Neutrophil (primary cell): ENCODE results near the gene TERB2.
"Not testable (repeated sequence)": the region's sequence is repeated elsewhere in the genome, so short reads cannot be mapped to it uniquely, and the experiment has no call there.

ENCODE experiments used
- H3K27ac ChIP-seq: fragments of 200-600 bp; sonication (generic); 2 replicates; pipeline ENCODE4 v1.5.1; 2016; ENCODE audit warnings: mild to moderate bottlenecking, moderate library complexity
- H3K27me3 ChIP-seq: fragments of 200-600 bp; sonication (generic); 2 replicates; pipeline ENCODE4 v1.6.0; 2016; ENCODE audit warnings: mild to moderate bottlenecking
- H3K36me3 ChIP-seq: fragments of 200-600 bp; sonication (generic); 2 replicates; pipeline ENCODE4 v1.5.1; 2017
- H3K4me1 ChIP-seq, 2 experiments: fragments of 200-600 bp in 1 of 2; sonication (generic) in 1 of 2; 1 replicate in 1 of 2; 2 replicates in 1 of 2; pipeline versions ENCODE4 v1.5.1 to v1.6.1; 2013 to 2016; ENCODE audit warnings: low read depth in 1 of 2, low read length in 1 of 2, mild to moderate bottlenecking in 1 of 2, moderate library complexity in 1 of 2; ENCODE audit not compliant: control insufficient read depth in 1 of 2, insufficient read depth in 1 of 2
- H3K4me3 ChIP-seq, 2 experiments: fragments of 200-600 bp in 1 of 2; sonication (generic) in 1 of 2; 1 replicate in 1 of 2; 2 replicates in 1 of 2; pipeline ENCODE4 v1.5.1; 2013 to 2016; ENCODE audit warnings: low read depth in 1 of 2, low read length in 1 of 2, mild to moderate bottlenecking in 1 of 2, moderate library complexity in 1 of 2
- H3K9me3 ChIP-seq: fragments of 200-600 bp; sonication (generic); 2 replicates; pipeline ENCODE4 v1.5.1; 2016
- CTCF ChIP-seq: fragments of 200-600 bp; sonication (generic); IDR thresholded peaks from 2 replicates; pipeline ENCODE4 v1.5.1; 2016; ENCODE audit warnings: antibody characterized with exemption

TERB2 gene

GRCh38 chr15:44968475-44968874, 12.0 kb downstream of the TERB2 start:
- Histone ChIP-seq H3K9me3 (no peaks in the 10 kb centered on the region), H3K4me1 (no peaks in the 10 kb centered on the region), H3K27ac (no peak overlapping the region), H3K27me3 (no peaks in the 10 kb centered on the region), H3K36me3 (no peaks in the 10 kb centered on the region), H3K4me3 (no peak overlapping the region)
- no peak for TF ChIP-seq CTCF

DNA sequence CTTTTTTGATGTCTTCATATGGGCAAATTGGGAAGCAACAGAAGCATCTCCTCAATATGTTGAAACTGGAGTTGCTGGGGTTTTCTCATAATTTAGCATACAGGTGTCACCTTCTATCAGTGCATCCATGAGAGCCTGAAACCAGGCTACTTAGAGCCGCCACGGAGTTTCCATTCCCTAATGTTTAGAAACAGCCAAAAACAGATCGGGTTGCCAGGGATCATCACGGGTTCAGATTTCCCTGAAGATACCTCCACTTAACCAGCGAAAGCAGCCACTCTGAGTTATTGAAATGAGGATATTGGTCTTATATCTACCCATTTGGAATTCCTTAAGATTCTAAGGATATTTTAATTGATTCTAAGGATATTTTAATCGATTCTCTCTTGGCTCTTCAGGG, 14.5 kb downstream of the TERB2 start:
- Histone ChIP-seq H3K9me3 (no peaks in the 10 kb centered on the region), H3K4me3 (no peak overlapping the region), H3K36me3 (no peaks in the 10 kb centered on the region), H3K27ac (no peak overlapping the region), H3K27me3 (no peaks in the 10 kb centered on the region), H3K4me1 (no peaks in the 10 kb centered on the region)
- TF ChIP-seq CTCF = no peak

GRCh38 chr15:44976183-44976582, 19.7 kb downstream of the TERB2 start:
- not testable (repeated sequence) for H3K4me3 ChIP-seq, H3K9me3 ChIP-seq, H3K4me1 ChIP-seq

GRCh38 chr15:44977781-44978180, 21.3 kb downstream of the TERB2 start:
- H3K27me3 ChIP-seq, H3K27ac ChIP-seq, H3K4me1 ChIP-seq: not testable (repeated sequence)

More at GRCh38 chr15:44976183-44976582, 19.7 kb downstream of the TERB2 start:
- not testable (repeated sequence) for H3K27me3 ChIP-seq, H3K36me3 ChIP-seq, H3K27ac ChIP-seq

DNA sequence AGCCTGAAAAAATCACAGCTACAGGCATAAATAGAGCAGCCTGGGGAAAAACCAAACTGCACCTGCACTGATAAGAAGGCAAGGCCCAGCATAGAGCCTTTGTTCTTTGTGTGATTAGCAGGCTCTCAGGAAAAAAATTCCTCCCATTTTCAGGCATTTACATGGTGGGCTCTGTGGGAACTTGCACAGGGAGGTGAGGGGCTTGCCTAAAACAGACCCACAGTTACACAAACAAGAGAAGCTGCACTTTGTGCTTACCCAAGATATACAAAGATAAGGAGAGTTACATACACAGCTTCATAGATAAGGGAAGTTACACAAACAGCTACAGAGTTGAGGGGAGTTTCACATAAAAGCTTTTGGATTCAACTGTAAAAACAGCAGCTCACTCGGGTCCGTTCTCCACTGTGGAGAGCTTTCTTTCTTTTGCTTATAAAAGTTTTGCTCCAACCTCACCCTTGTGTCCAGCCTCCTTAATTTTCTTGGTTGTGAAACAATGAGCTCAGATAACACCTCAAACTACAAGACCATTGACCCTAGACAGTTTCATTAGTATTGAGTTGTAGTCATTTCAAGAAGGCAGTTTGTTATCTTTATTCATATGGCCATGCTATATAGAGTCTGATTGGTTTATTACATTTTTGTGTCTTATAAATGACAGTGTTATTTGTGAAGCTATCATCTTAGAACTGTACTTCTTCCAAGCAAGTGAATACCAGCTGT, 23.3 kb downstream of the TERB2 start:
- not testable (repeated sequence) for H3K27me3 ChIP-seq, H3K27ac ChIP-seq, H3K4me3 ChIP-seq, H3K36me3 ChIP-seq, H3K9me3 ChIP-seq, H3K4me1 ChIP-seq

More at GRCh38 chr15:44977781-44978180, 21.3 kb downstream of the TERB2 start:
- H3K36me3 ChIP-seq, H3K4me3 ChIP-seq, H3K9me3 ChIP-seq: not testable (repeated sequence)

DNA sequence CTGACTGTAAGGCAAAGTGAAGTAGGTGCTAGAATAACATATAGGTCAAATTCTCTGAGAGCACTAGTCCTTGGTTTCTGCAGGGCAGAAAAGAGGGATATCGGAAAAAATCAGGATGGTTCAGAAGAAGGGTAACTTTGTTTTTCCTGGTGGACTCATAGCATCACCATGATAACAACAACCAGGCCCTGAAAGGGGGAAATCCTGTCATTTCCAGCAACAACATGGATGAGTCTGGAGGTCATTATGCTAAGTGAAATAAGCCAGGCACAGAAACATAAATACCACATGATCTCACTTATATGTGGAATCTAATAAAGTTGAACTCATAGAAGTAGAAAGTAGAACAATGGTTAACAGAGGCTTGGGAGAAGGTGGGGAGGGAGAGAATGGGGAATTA, 27.7 kb downstream of the TERB2 start:
- H3K27me3 ChIP-seq, H3K27ac ChIP-seq, H3K4me1 ChIP-seq, H3K36me3 ChIP-seq, H3K4me3 ChIP-seq, H3K9me3 ChIP-seq: not testable (repeated sequence)

DNA sequence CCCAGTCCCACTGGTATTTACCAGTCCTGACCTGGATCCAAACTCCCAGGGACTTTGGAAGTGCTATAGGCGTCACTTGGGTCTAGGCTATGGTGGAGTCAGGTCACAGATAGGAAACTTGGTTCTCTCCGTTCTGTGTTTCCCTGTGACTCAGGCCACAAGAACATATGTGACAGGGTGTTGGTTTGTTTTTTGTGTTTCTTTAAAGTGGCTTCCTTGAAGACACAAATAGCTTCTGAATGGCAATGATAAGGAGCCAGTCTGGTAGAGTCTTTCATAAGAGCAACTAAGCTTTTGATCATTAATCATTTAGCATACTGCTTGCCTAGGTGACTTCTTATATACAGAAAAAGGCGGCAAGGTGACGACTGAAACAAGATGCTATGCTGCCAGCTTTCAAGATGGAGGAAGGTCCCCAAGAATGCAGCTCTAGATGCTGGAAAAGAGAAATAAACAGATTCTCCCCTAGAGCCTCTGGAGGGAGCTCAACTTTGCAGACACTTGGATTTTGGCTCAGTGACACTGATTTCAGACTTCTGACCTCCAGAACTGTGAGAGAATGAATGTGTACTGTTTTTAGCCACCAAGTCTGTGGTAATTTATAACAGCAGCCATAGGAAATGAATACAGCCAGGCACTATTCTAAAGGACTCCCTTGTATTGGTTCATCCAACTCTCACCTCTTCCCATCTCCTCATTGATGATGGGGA, 30.0 kb downstream of the TERB2 start:
- H3K4me1 ChIP-seq, H3K9me3 ChIP-seq, H3K27ac ChIP-seq, H3K36me3 ChIP-seq, H3K4me3 ChIP-seq, H3K27me3 ChIP-seq: not testable (repeated sequence)

GRCh38 chr15:44987711-44988110, 31.2 kb downstream of the TERB2 start:
- H3K4me1 ChIP-seq, H3K4me3 ChIP-seq, H3K36me3 ChIP-seq, H3K27ac ChIP-seq, H3K9me3 ChIP-seq, H3K27me3 ChIP-seq: not testable (repeated sequence)

GRCh38 chr15:44988184-44988869, 31.8 kb downstream of the TERB2 start:
- H3K4me1 ChIP-seq, H3K27me3 ChIP-seq, H3K4me3 ChIP-seq, H3K36me3 ChIP-seq, H3K9me3 ChIP-seq, H3K27ac ChIP-seq: not testable (repeated sequence)

DNA sequence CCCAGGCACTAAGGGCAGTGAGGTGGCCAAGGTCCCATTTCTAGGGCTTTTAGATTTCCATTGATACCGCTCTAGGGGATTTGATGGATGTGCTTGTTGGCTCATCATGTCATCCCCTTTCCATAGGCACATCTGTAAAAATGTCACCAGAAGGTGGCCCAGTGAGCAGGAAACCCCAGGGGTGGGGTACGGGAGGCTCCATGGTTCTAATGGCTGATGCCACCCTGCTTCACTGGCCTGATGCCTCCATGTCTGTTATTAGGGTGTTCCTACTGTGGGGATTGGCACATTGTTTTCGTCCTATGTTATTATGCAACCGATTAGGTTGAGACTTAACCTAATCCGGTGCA, 32.4 kb downstream of the TERB2 start:
- not testable (repeated sequence) for H3K4me1 ChIP-seq, H3K27ac ChIP-seq, H3K9me3 ChIP-seq, H3K27me3 ChIP-seq, H3K36me3 ChIP-seq, H3K4me3 ChIP-seq

GRCh38 chr15:44997632-44998031, 41.1 kb downstream of the TERB2 start:
- not testable (repeated sequence) for H3K9me3 ChIP-seq, H3K4me1 ChIP-seq, H3K27ac ChIP-seq, H3K4me3 ChIP-seq, H3K36me3 ChIP-seq, H3K27me3 ChIP-seq
